ENCODE measurements around the gene EGLN2.
A peak's percentile ranks its signal among the peaks of the same experiment; 100 is the strongest.
"Not testable (repeated sequence)": the region's sequence is repeated elsewhere in the genome, so short reads cannot be mapped to it uniquely, and the experiment has no call there.

EGLN2 gene

GRCh38 chr19:40802300-40803169 is 3.5 kb downstream of the EGLN2 start:
- no peak for DNase-seq (ENCODE audit: low spot score)

- no peak for DNase-seq (ENCODE audit: low spot score)
Measured at GRCh38 chr19:40803170-40803856, 4.3 kb downstream of the EGLN2 start.

- no peak for DNase-seq (ENCODE audit: low spot score)
Measured at GRCh38 chr19:40803857-40804782, 5.1 kb downstream of the EGLN2 start.

- no peak for DNase-seq (ENCODE audit: low spot score)
Measured at GRCh38 chr19:40804783-40805242, 5.8 kb downstream of the EGLN2 start.

GRCh38 chr19:40805258-40805868 is 6.4 kb downstream of the EGLN2 start:
- DNase-seq (ENCODE audit: low spot score), result no peak

- DNase-seq (ENCODE audit: low spot score), result no peak
Measured at GRCh38 chr19:40806423-40807146, 7.6 kb downstream of the EGLN2 start.

- peak; percentile 22 for DNase-seq (ENCODE audit: low spot score)
Measured at GRCh38 chr19:40807147-40808020, 8.4 kb downstream of the EGLN2 start.

- no peak for DNase-seq (ENCODE audit: low spot score)
Measured at GRCh38 chr19:40808021-40808325, 9.0 kb downstream of the EGLN2 start.

GRCh38 chr19:40808497-40808896 is 9.5 kb downstream of the EGLN2 start:
- DNase-seq (ENCODE audit: low spot score), result no peak

GRCh38 chr19:40809358-40810086 is 10.5 kb downstream of the EGLN2 start:
- DNase-seq (ENCODE audit: low spot score), result no peak

GRCh38 chr19:40810160-40810559 is 11.2 kb downstream of the EGLN2 start:
- DNase-seq (ENCODE audit: low spot score), result no peak

- peak; percentile 66 for DNase-seq (ENCODE audit: low spot score)
Measured at GRCh38 chr19:40810649-40811408, 11.8 kb downstream of the EGLN2 start.

GRCh38 chr19:40811478-40812341 is 12.7 kb downstream of the EGLN2 start:
- DNase-seq (ENCODE audit: low spot score), result no peak

- not testable (repeated sequence) for DNase-seq (ENCODE audit: low spot score)
Measured at GRCh38 chr19:40812571-40812970, 13.6 kb downstream of the EGLN2 start.

- DNase-seq (ENCODE audit: low spot score), result no peak
Measured at GRCh38 chr19:40813182-40813581, 14.2 kb downstream of the EGLN2 start.

- DNase-seq (ENCODE audit: low spot score), result no peak
Measured at GRCh38 chr19:40815223-40815622, 16.2 kb downstream of the EGLN2 start.

GRCh38 chr19:40818480-40819399 is 19.7 kb downstream of the EGLN2 start:
- not testable (repeated sequence) for DNase-seq (ENCODE audit: low spot score)

All from LoVo (cell line).